HG03159 (cell line): Measurements from ENCODE around the gene VEPH1.

Experiments
- ATAC-seq: cut with Tn5 transposase; IDR thresholded peaks from one replicate; pipeline ENCODE4 v1.9.1; 2021; ENCODE audit warnings: mild to moderate bottlenecking, moderate library complexity; ENCODE audit not compliant: unreplicated experiment

The VEPH1 gene

GRCh38 chr3:157313186-157313585 is 190.0 kb downstream of the VEPH1 start:
- no peak for ATAC-seq

- no peak for ATAC-seq
These were observed 190.9 kb downstream of the VEPH1 start for GRCh38 chr3:157312376-157312745.

GRCh38 chr3:157311633-157312375 is 191.4 kb downstream of the VEPH1 start:
- no peak for ATAC-seq

- ATAC-seq: no peak
These were observed 192.7 kb downstream of the VEPH1 start for GRCh38 chr3:157310329-157311052.

GRCh38 chr3:157306502-157306901 is 196.7 kb downstream of the VEPH1 start:
- ATAC-seq: no peak

- ATAC-seq: no peak
These were observed 197.8 kb downstream of the VEPH1 start for GRCh38 chr3:157305392-157305791.

- ATAC-seq: no peak
These were observed 201.5 kb downstream of the VEPH1 start for GRCh38 chr3:157301755-157302154.

GRCh38 chr3:157300981-157301663 is 202.1 kb downstream of the VEPH1 start:
- ATAC-seq: no peak

- no peak for ATAC-seq
These were observed 203.1 kb downstream of the VEPH1 start for GRCh38 chr3:157300094-157300493.

- ATAC-seq: no peak
These were observed 205.8 kb downstream of the VEPH1 start for GRCh38 chr3:157297328-157297915.

- ATAC-seq: no peak
These were observed 208.3 kb downstream of the VEPH1 start for GRCh38 chr3:157294953-157295352.

GRCh38 chr3:157294491-157294890 is 208.7 kb downstream of the VEPH1 start:
- ATAC-seq: no peak

GRCh38 chr3:157290766-157291165 is 212.4 kb downstream of the VEPH1 start:
- no peak for ATAC-seq

GRCh38 chr3:157285966-157286365 is 217.2 kb downstream of the VEPH1 start:
- ATAC-seq: no peak

- no peak for ATAC-seq
These were observed 218.1 kb downstream of the VEPH1 start for GRCh38 chr3:157285141-157285540.

GRCh38 chr3:157284688-157285087 is 218.5 kb downstream of the VEPH1 start:
- ATAC-seq: no peak

GRCh38 chr3:157282261-157283191 is 220.7 kb downstream of the VEPH1 start:
- ATAC-seq: no peak

GRCh38 chr3:157280786-157281185 is 222.4 kb downstream of the VEPH1 start:
- no peak for ATAC-seq

GRCh38 chr3:157280354-157280753 is 222.9 kb downstream of the VEPH1 start:
- ATAC-seq: no peak

- no peak for ATAC-seq
These were observed 224.0 kb downstream of the VEPH1 start for GRCh38 chr3:157279237-157279636.
